Measurements from ENCODE around the gene AMN1.
A peak's percentile ranks its signal among the peaks of the same experiment; 100 is the strongest.

AMN1 gene

DNA sequence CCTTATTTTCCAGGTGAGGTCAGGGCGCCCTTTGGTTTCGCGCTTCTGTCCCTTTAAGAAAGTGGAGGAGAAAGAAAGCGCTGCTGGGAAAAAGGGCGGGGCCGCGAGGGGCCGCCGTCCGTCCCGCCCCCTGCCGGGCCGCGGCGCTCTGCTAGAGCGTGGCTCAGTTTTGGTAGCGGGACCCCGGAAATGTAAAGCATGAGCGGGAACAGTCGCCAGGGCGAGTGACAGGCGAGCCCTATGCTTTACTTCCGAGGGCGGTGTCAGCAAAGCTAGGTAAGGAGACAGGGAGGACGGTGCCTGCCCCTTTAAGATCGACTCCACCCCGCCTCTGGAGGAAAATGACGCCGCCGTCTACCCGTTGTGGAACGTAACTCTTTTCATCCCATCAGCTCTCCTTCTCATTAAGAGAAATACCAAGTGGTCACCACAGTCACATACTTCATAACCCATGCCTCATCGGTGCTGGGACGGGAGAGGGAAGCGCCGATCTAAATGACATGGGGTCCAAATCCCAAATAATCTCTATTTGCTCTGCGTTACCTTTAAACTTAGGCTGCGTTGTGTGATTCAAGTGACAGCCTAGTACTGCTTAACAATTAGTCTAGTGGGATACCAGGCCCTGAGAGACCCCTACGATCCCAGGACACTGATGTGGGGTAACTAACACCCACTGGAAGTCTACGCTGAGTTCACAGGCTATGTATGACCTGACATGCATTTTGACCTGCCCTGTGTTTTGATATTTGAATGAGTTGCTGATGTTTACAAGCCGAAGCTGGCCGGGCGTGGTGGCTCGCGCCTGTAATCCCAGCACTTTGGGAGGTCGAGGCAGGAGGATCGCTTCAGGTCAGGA, 69.5 kb downstream of the AMN1 start, which contains the start of gene ETFBKMT:
Gene ETFBKMT (plus strand): TSS at position 602 of the 856 bp plus-strand sequence. CDS start 2,266 bp downstream, outside the sequence.
- TF ChIP-seq, protein P1, sequence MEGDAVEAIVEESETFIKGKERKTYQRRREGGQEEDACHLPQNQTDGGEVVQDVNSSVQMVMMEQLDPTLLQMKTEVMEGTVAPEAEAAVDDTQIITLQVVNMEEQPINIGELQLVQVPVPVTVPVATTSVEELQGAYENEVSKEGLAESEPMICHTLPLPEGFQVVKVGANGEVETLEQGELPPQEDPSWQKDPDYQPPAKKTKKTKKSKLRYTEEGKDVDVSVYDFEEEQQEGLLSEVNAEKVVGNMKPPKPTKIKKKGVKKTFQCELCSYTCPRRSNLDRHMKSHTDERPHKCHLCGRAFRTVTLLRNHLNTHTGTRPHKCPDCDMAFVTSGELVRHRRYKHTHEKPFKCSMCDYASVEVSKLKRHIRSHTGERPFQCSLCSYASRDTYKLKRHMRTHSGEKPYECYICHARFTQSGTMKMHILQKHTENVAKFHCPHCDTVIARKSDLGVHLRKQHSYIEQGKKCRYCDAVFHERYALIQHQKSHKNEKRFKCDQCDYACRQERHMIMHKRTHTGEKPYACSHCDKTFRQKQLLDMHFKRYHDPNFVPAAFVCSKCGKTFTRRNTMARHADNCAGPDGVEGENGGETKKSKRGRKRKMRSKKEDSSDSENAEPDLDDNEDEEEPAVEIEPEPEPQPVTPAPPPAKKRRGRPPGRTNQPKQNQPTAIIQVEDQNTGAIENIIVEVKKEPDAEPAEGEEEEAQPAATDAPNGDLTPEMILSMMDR (IDR thresholded peaks at IDR 0.05; ENCODE audit: insufficient read depth, low read depth, low read length, missing control alignments), result no peak
- peak; percentile 93 for DNase-seq (ENCODE audit: low read depth)
- peak within 1 kb of the TSS; percentile 93 for H3K4me3 ChIP-seq (ENCODE audit: low read length)

- peak overlapping the region; percentile 93 for H3K4me3 ChIP-seq (ENCODE audit: low read length)
- TF ChIP-seq, protein P1 (IDR thresholded peaks at IDR 0.05; ENCODE audit: insufficient read depth, low read depth, low read length, missing control alignments), result no peak
- no peak for DNase-seq (ENCODE audit: low read depth)
These were observed 70.2 kb downstream of the AMN1 start for GRCh38 chr12:31658471-31659086.

- H3K4me3 ChIP-seq (ENCODE audit: low read length), result no peak overlapping the region
- peak; percentile 50 for DNase-seq (ENCODE audit: low read depth)
- TF ChIP-seq, protein P1 (IDR thresholded peaks at IDR 0.05; ENCODE audit: insufficient read depth, low read depth, low read length, missing control alignments), result no peak
These were observed 73.0 kb downstream of the AMN1 start for GRCh38 chr12:31655792-31656191.

GRCh38 chr12:31655208-31655607, 73.6 kb downstream of the AMN1 start:
- no peak for DNase-seq (ENCODE audit: low read depth)
- TF ChIP-seq, protein P1 (IDR thresholded peaks at IDR 0.05; ENCODE audit: insufficient read depth, low read depth, low read length, missing control alignments), result no peak
- no peak overlapping the region for H3K4me3 ChIP-seq (ENCODE audit: low read length)

DNA sequence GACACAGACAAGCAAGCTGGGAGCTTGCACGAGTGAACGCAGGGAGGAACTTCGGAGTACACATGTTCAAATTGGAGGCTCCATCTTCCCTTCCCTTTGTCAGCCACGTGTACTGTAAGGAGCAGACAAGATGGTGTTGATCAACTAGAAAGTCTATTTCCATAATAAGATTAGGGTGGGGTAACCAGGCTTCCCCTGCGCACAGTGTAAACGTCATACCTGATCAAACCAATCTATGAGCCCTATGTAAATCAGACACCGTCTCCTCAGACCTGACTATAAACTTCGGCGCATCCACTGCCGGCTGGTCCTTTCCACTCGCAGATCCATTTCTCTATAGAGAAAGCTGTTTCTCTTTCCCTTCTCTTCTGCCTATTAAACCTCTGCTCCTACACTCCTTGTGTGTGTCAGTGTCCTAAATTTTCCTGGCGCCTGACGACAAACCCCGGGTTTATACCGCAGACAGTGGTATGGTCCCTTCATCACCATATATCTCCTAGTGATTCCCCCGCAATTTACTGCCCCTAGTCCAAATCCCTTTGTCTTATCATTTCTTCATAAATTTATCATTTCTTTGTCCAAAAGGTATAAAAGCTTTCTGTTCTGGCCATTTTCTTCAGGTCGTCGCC, 76.8 kb downstream of the AMN1 start:
- no peak overlapping the region for H3K4me3 ChIP-seq (ENCODE audit: low read length)
- TF ChIP-seq, protein P1 (IDR thresholded peaks at IDR 0.05; ENCODE audit: insufficient read depth, low read depth, low read length, missing control alignments), result no peak
- DNase-seq (ENCODE audit: low read depth), result no peak

DNA sequence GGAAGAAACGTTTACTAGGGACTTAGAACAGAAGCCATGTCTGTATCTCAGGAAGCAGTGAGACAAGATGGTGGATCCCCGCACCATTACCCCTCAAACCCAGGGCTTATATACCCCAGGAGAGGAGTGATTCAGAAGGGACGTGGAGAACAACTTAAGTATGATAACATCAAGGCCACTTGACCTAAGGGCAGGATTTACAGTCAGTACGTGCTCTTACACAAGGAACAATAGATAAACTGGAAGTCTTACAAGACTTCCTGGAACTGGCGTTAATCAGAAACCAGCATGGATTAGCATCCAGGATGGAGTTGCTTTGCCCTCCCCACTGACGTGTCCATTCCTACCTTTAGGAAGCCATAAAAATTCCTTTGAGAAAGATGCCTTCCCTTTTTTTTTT, 77.9 kb downstream of the AMN1 start:
- DNase-seq (ENCODE audit: low read depth), result peak; percentile 9
- H3K4me3 ChIP-seq (ENCODE audit: low read length), result no peak overlapping the region

More for the DNA sequence above, 77.9 kb downstream of the AMN1 start:
- TF ChIP-seq, protein P1 (IDR thresholded peaks at IDR 0.05; ENCODE audit: insufficient read depth, low read depth, low read length, missing control alignments), result no peak

Measured in epithelial cell of esophagus (primary cell).